CD8-positive, alpha-beta memory T cell (primary cell): ENCODE measurements around the gene FREM2. TPM values are rescaled to one million over a fixed set of nuclear protein-coding genes. Genes with fewer than 3 reads are reported as not detected.

Source experiments
- CTCF ChIA-PET: fragments of 350-600 bp; sonication (Branson Sonifier 250); formaldehyde crosslinking; loops from one replicate; lab custom pipeline; 2021; ENCODE audit warnings: antibody characterized with exemption; lab: Charles Lee
- POLR2A ChIA-PET: fragments of 350-600 bp; sonication (Branson Sonifier 250); formaldehyde crosslinking; loops from one replicate; lab custom pipeline; 2021; ENCODE audit warnings: antibody characterized with exemption; lab: Charles Lee
- DNase-seq, 5 donors: peaks; one replicate each; pipeline versions ENCODE4 v3.0.0 to v3.0.0-alpha.2; 2020 to 2022; ENCODE audit warnings: mixed read lengths in 1 of 5
- H3K27ac ChIP-seq: one replicate; pipeline ENCODE4 v1.7.0; 2013; ENCODE audit warnings: low read depth, mild to moderate bottlenecking, low read length, moderate library complexity
- H3K27me3 ChIP-seq: 2 replicates; pipeline ENCODE4 v1.7.0; 2013; ENCODE audit warnings: low read length, mild to moderate bottlenecking; ENCODE audit not compliant: insufficient read depth, poor library complexity, severe bottlenecking
- H3K36me3 ChIP-seq: 2 replicates; pipeline ENCODE4 v1.7.0; 2013; ENCODE audit warnings: mild to moderate bottlenecking, low read length, moderate library complexity; ENCODE audit not compliant: insufficient read depth
- H3K4me1 ChIP-seq: 2 replicates; pipeline ENCODE4 v1.7.0; 2013; ENCODE audit warnings: mild to moderate bottlenecking, low read length, moderate library complexity; ENCODE audit not compliant: insufficient read depth
- H3K4me3 ChIP-seq: 2 replicates; pipeline ENCODE4 v1.7.0; 2013; ENCODE audit warnings: mild to moderate bottlenecking, low read length
- H3K9me3 ChIP-seq: 2 replicates; pipeline ENCODE4 v1.7.0; 2013; ENCODE audit warnings: mild to moderate bottlenecking, low read length
- H3K27ac Mint-ChIP-seq, 8 donors: one replicate each; pipeline ENCODE4 v1.8.0; 2020 to 2021; ENCODE audit warnings: mixed read lengths in 8 of 8, mild to moderate bottlenecking in 6 of 8, inconsistent platforms in 3 of 8, moderate library complexity in 3 of 8
- H3K27me3 Mint-ChIP-seq, 2 donors: one replicate each; pipeline ENCODE4 v1.8.0; 2020 to 2021; ENCODE audit warnings: mixed read lengths in 2 of 2, mild to moderate bottlenecking in 1 of 2, moderate library complexity in 1 of 2
- H3K36me3 Mint-ChIP-seq, 3 donors: one replicate each; pipeline ENCODE4 v1.8.0; 2020 to 2021; ENCODE audit warnings: mixed read lengths in 3 of 3, inconsistent platforms in 1 of 3, mild to moderate bottlenecking in 1 of 3
- H3K4me1 Mint-ChIP-seq, 3 donors: one replicate each; pipeline ENCODE4 v1.8.0; 2020 to 2021; ENCODE audit warnings: mixed read lengths in 3 of 3, inconsistent platforms in 1 of 3, mild to moderate bottlenecking in 1 of 3
- H3K4me3 Mint-ChIP-seq, 7 donors: one replicate each; pipeline ENCODE4 v1.8.0; 2020 to 2021; ENCODE audit warnings: mixed read lengths in 7 of 7, mild to moderate bottlenecking in 6 of 7, moderate library complexity in 4 of 7, inconsistent platforms in 2 of 7
- H3K9me3 Mint-ChIP-seq, 5 donors: one replicate each; pipeline ENCODE4 v1.8.0; 2020 to 2022; ENCODE audit warnings: mixed read lengths in 5 of 5, mild to moderate bottlenecking in 3 of 5, moderate library complexity in 2 of 5, inconsistent platforms in 1 of 5
- polyA plus RNA-seq: library from polyadenylated mRNA; unstranded; fragments of 300-500 nt; fragmentation: Illumina TruSeq; gene quantifications from one replicate; pipeline ENCODE4 v1.2.3, GENCODE V29; 2021
- total RNA-seq, 2 experiments: library from RNA; stranded (reverse); gene quantifications; one replicate each; pipeline ENCODE4 v1.2.3, GENCODE V29; 2021

FREM2 gene
- total and polyA plus RNA-seq, 3 experiments from 2014 or later = not detected

DNA sequence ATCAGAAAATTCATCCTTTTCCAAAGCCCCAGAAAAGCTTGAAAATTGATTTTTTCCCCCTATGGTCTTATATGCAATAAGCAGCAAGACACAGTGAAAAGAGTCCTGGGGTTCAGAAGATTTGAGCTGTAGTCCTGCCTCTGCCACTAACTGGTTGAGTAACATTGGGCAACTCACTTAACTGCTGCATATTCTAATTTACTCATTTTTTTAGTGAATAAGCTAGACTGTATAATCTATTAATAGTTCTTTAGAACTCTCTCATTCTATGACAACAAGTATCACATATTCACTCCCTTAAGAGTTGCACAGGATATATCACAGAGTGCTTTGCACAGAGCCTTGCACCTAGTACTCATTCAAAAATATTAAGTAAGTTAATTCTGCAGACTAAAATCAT is 192.9 kb downstream of the FREM2 start:
- Mint-ChIP-seq H3K4me3 (no peak overlapping the region), H3K4me1 (no peaks in the 10 kb centered on the region), H3K9me3 (no peaks in the 10 kb centered on the region), H3K27ac (no peak overlapping the region), H3K36me3 (peaks cover 0 to 2% (median 0%) of the 10 kb centered on the region in 3 donors), H3K27me3 (peaks cover 0 to 4% of the 10 kb centered on the region in 2 donors)
- no peak overlapping the region for H3K4me3 ChIP-seq
- no peaks in the 10 kb centered on the region for H3K27me3 ChIP-seq
- no peak for DNase-seq
- no peaks in the 10 kb centered on the region for H3K9me3 ChIP-seq
- ChIA-PET POLR2A (no interaction called here), CTCF (no interaction called here)
- no peaks in the 10 kb centered on the region for H3K36me3 ChIP-seq
- H3K27ac ChIP-seq = no peak overlapping the region
- H3K4me1 ChIP-seq = no peaks in the 10 kb centered on the region

DNA sequence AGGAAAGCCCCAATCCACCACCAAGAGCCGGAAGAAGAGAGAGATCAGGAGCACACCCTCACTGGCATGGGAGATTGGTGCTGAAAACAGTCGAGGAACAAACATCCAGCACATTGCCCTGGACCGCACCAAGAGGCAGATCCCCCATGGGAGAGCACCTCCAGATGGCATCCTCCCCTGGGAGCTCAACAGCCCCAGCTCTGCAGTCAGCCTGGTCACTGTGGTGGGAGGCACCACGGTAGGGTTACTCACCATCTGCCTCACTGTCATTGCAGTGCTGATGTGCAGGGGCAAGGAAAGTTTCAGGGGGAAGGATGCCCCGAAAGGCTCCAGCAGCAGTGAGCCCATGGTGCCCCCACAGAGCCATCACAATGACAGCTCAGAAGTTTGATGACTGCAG is 193.5 kb downstream of the FREM2 start:
- no peaks in the 10 kb centered on the region for H3K4me1 ChIP-seq
- Mint-ChIP-seq H3K36me3 (peaks cover 0 to 2% (median 0%) of the 10 kb centered on the region in 3 donors), H3K27ac (no peak overlapping the region), H3K4me1 (no peaks in the 10 kb centered on the region), H3K4me3 (no peak overlapping the region), H3K27me3 (peaks cover 0 to 4% of the 10 kb centered on the region in 2 donors), H3K9me3 (no peaks in the 10 kb centered on the region)
- H3K27me3 ChIP-seq = no peaks in the 10 kb centered on the region
- H3K9me3 ChIP-seq = no peaks in the 10 kb centered on the region
- ChIA-PET CTCF (no interaction called here), POLR2A (no interaction called here)
- no peak overlapping the region for H3K4me3 ChIP-seq
- no peak overlapping the region for H3K27ac ChIP-seq
- no peak for DNase-seq
- no peaks in the 10 kb centered on the region for H3K36me3 ChIP-seq

DNA sequence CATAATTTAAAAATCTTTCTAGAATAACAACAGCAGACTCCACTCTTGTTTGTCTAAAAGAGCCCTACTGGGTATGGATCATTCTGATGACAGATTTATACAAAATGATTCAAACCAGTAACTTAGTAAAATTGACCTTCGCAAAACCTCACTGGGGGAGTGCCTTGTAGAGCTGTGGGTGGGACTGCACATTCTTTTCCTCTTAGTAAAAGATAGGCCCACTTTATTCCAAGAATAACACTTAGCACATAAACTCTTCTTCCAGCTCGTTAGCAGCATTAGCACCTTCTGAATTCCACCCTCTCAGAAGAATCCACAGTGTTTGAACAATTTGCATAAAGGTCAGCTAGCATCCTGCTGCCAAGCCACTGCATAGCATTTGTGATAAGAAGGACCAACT is 196.9 kb downstream of the FREM2 start:
- no peak overlapping the region for H3K27ac Mint-ChIP-seq
- ChIA-PET CTCF (no interaction called here), POLR2A (no interaction called here)
- Histone ChIP-seq H3K9me3 (no peaks in the 10 kb centered on the region), H3K4me1 (no peaks in the 10 kb centered on the region), H3K27me3 (no peaks in the 10 kb centered on the region), H3K36me3 (no peaks in the 10 kb centered on the region), H3K4me3 (no peak overlapping the region), H3K27ac (no peak overlapping the region)
- H3K4me1 Mint-ChIP-seq = no peaks in the 10 kb centered on the region
- peaks cover 0 to 2% (median 0%) of the 10 kb centered on the region in 3 donors for H3K36me3 Mint-ChIP-seq
- H3K27me3 Mint-ChIP-seq = peaks cover 0 to 18% of the 10 kb centered on the region in 2 donors
- DNase-seq = no peak
- H3K9me3 Mint-ChIP-seq = no peaks in the 10 kb centered on the region
- H3K4me3 Mint-ChIP-seq = no peak overlapping the region

DNA sequence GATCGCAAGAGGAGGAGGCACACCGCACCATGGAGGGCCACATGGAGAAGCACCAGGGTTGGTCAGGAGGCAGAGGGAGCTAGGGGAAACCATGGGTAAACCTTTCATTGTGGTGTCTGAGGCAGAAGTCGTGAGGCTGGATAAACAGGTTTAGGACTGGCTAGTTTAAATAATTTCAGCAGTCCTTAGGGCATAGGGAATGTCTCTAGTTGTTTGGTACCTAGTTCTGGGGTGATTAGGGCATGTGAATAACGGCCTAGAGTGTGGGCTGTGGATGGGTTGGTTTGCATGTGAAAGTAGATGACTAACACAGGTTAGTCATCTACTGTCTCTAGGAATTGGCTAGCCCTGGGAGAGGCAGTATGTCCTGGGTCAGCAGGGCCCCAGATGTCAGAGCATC is 201.4 kb downstream of the FREM2 start:
- no peaks in the 10 kb centered on the region for H3K4me1 ChIP-seq
- Mint-ChIP-seq H3K27ac (no peak overlapping the region), H3K4me3 (no peak overlapping the region), H3K27me3 (peaks cover 0 to 30% of the 10 kb centered on the region in 2 donors), H3K36me3 (no peaks in the 10 kb centered on the region), H3K9me3 (no peaks in the 10 kb centered on the region), H3K4me1 (no peaks in the 10 kb centered on the region)
- DNase-seq = no peak
- CTCF ChIA-PET = no interaction called here
- H3K27ac ChIP-seq = no peak overlapping the region
- no peaks in the 10 kb centered on the region for H3K9me3 ChIP-seq
- POLR2A ChIA-PET = no interaction called here
- no peaks in the 10 kb centered on the region for H3K27me3 ChIP-seq
- no peak overlapping the region for H3K4me3 ChIP-seq
- no peaks in the 10 kb centered on the region for H3K36me3 ChIP-seq

DNA sequence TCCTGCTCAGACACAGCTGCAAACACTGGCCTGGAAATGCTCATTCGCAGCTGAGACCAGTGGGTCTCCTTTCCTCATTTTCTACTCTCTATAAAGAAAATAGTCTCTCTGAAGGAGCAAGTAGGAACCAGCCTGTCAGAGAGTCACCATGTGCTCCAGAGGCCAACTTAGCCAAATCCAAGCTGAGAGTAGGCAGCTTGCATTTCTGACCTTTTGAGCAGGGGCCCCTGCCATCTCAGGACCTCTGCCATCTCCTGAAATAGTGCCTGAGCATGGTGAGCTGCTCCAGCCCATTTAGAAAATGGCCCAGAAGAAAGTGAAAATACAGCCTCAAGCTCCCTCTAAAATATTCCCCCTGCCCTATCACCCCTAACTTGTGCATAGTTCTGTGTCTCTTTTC is 208.2 kb downstream of the FREM2 start:
- Histone ChIP-seq H3K27ac (no peak overlapping the region), H3K9me3 (no peaks in the 10 kb centered on the region), H3K4me1 (no peaks in the 10 kb centered on the region), H3K4me3 (no peak overlapping the region), H3K27me3 (no peaks in the 10 kb centered on the region), H3K36me3 (no peaks in the 10 kb centered on the region)
- CTCF ChIA-PET = interaction anchor here (1.2 to 1.5 kb wide), 2 partner anchors 10 to 13 kb away, joined by 3 read pairs; no protein-coding TSS in a partner anchor
- H3K27ac Mint-ChIP-seq = no peak overlapping the region
- DNase-seq = no peak
- H3K36me3 Mint-ChIP-seq = no peaks in the 10 kb centered on the region
- H3K9me3 Mint-ChIP-seq = no peaks in the 10 kb centered on the region
- peaks cover 3 to 13% of the 10 kb centered on the region in 2 donors for H3K27me3 Mint-ChIP-seq
- no peaks in the 10 kb centered on the region for H3K4me1 Mint-ChIP-seq
- POLR2A ChIA-PET = no interaction called here
- H3K4me3 Mint-ChIP-seq = no peak overlapping the region

DNA sequence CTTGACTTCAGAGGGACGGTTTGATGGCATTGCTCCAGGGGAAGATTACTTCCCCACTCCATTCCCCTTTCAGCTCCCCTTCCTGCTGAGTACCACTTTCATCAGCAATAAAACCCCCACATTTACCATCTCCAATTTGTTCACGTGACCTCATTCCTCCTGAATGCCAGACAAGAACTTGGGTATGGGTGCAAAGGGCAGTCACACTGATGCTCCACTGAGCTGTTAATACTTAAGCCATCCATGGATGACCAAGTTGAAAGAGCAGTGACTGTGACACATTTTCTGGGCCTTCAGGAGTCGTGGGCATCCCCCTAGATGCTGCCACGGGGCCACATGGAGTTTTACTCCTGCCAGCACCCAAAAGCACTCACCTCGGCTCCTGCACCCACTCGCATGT is 210.6 kb downstream of the FREM2 start:
- Mint-ChIP-seq H3K27ac (peak overlapping the region in 1 of 8 donors; percentile 59), H3K4me1 (no peaks in the 10 kb centered on the region), H3K9me3 (no peaks in the 10 kb centered on the region), H3K4me3 (no peak overlapping the region), H3K27me3 (peaks cover 1 to 3% of the 10 kb centered on the region in 2 donors), H3K36me3 (no peaks in the 10 kb centered on the region)
- Histone ChIP-seq H3K4me1 (no peaks in the 10 kb centered on the region), H3K4me3 (no peak overlapping the region), H3K9me3 (no peaks in the 10 kb centered on the region), H3K27me3 (no peaks in the 10 kb centered on the region), H3K27ac (no peak overlapping the region), H3K36me3 (no peaks in the 10 kb centered on the region)
- DNase-seq = no peak
- POLR2A ChIA-PET = no interaction called here
- CTCF ChIA-PET = no interaction called here

DNA sequence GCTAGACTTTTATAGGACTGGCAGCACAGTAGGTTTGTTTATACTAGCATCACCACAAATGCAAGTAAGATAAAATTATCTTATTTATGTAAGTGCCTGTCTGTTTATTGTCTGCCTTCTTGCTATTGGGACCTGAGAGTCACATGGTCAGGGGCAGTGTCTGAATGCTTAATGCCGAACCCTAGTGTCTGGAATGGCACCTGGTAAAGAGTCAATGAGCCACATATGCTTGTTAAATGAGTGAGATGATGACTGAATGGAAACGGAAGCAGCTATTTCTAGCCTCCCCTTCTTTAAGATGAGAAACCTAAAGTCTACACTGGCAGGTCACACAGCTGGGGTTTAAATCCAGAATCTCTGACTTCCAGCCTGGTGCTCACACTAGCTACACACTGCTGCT is 211.6 kb downstream of the FREM2 start:
- no peak overlapping the region for H3K27ac ChIP-seq
- no peaks in the 10 kb centered on the region for H3K9me3 ChIP-seq
- H3K4me1 ChIP-seq = no peaks in the 10 kb centered on the region
- Mint-ChIP-seq H3K4me1 (no peaks in the 10 kb centered on the region), H3K27ac (no peak overlapping the region), H3K36me3 (no peaks in the 10 kb centered on the region), H3K4me3 (no peak overlapping the region), H3K9me3 (no peaks in the 10 kb centered on the region), H3K27me3 (peaks cover 3 to 7% of the 10 kb centered on the region in 2 donors)
- no peak overlapping the region for H3K4me3 ChIP-seq
- ChIA-PET CTCF (no interaction called here), POLR2A (no interaction called here)
- no peak for DNase-seq
- H3K27me3 ChIP-seq = no peaks in the 10 kb centered on the region
- no peaks in the 10 kb centered on the region for H3K36me3 ChIP-seq

DNA sequence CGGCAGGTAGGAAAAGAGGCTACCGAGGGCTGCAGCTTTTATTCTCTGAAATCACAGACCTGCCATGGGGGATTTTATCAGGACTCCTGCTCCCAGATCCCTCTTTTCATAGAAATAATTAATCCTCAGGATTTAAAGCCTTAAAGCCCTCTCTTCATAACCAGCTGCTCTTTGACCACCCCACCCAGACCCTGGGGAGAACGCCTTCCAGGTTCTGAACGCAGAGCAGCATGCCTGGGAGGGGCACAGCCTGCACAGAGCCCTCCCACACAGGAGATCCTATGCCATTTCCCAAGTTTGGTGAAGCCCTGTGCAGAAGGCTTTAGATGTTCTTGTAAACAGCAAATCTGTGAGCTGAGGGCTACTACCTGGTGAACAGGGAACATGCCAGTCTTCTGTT is 212.7 kb downstream of the FREM2 start:
- H3K4me3 ChIP-seq = no peak overlapping the region
- Mint-ChIP-seq H3K36me3 (no peaks in the 10 kb centered on the region), H3K27ac (no peak overlapping the region), H3K9me3 (no peaks in the 10 kb centered on the region), H3K27me3 (peaks cover 3 to 7% of the 10 kb centered on the region in 2 donors), H3K4me1 (no peaks in the 10 kb centered on the region), H3K4me3 (no peak overlapping the region)
- no peaks in the 10 kb centered on the region for H3K9me3 ChIP-seq
- POLR2A ChIA-PET = no interaction called here
- H3K4me1 ChIP-seq = no peaks in the 10 kb centered on the region
- H3K36me3 ChIP-seq = no peaks in the 10 kb centered on the region
- CTCF ChIA-PET = no interaction called here
- no peak overlapping the region for H3K27ac ChIP-seq
- no peaks in the 10 kb centered on the region for H3K27me3 ChIP-seq
- no peak for DNase-seq

DNA sequence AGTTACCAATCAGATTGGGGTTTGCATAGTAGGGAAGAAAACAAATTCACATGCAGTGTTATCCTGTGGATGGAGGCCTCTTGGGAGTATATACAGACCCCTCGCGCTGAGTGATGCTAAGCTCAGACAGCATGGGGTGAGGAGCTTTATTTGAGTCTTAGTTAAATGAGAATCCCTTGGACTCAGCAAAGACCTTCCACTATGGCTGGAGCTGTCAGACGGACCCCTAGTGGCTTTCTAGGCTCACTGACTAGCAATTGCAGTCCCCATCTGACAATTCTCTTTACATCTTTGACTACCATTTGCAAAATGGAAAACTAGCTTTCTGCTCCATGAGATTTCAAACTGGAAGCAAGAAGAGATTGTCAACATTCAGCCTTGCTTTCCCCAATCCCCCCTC is 213.3 kb downstream of the FREM2 start:
- peaks cover 5 to 7% of the 10 kb centered on the region in 2 donors for H3K27me3 Mint-ChIP-seq
- no peak overlapping the region for H3K27ac Mint-ChIP-seq
- H3K4me1 ChIP-seq = no peaks in the 10 kb centered on the region
- H3K36me3 Mint-ChIP-seq = no peaks in the 10 kb centered on the region
- no peak overlapping the region for H3K4me3 Mint-ChIP-seq
- POLR2A ChIA-PET = no interaction called here
- no peak for DNase-seq
- CTCF ChIA-PET = no interaction called here
- H3K9me3 Mint-ChIP-seq = no peaks in the 10 kb centered on the region
- no peaks in the 10 kb centered on the region for H3K9me3 ChIP-seq
- H3K36me3 ChIP-seq = no peaks in the 10 kb centered on the region
- H3K27ac ChIP-seq = no peak overlapping the region
- no peaks in the 10 kb centered on the region for H3K4me1 Mint-ChIP-seq
- H3K4me3 ChIP-seq = no peak overlapping the region
- no peaks in the 10 kb centered on the region for H3K27me3 ChIP-seq
